HG03045 (cell line): ENCODE data around the gene C1orf115.
"Not testable (repeated sequence)": the region's sequence is repeated elsewhere in the genome, so short reads cannot be mapped to it uniquely, and the experiment has no call there.

Source experiments
- ATAC-seq: cut with Tn5 transposase; IDR thresholded peaks from one replicate; pipeline ENCODE4 v1.9.1; 2021; ENCODE audit warnings: mild to moderate bottlenecking, moderate library complexity; ENCODE audit not compliant: unreplicated experiment

The C1orf115 gene

DNA sequence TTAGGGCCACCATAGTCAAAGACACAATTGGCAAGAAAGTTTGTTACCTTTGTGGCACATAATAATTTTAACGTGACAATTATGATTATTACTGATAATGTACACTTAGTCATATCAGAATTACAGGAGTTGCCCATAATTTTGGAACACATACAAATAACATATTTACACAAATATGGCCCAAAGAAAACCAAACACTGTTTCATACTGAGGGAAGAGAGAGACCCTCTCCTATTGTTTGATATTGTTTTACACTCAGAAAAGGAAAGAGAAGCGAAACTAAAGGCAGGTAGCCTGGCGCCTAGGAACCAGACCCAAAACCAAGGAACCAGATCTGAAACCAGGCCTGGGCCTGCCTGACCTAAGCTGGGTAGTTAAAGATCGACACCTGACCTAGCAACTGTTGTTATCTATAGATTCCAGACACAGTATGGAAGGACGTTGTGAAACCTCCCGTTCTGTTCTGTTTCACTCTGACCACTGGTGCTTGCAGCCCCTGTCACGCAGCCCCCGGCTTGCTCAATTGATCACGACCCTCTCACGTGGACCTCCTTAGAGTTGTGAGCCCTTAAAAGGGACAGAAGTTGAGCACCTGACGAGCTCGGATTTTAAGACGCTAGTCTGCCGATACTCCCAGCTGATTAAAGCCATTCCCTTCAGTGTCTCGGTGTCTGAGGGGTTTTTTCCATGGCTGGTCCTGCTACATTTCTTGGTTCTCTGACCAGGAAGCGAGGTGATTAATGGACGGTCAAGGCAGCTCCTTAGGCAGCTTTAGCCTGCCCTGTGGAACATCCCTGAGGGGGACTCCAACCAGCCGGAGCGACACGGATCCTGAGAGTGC lies 27.9 kb downstream of the C1orf115 start:
- no peak for ATAC-seq

DNA sequence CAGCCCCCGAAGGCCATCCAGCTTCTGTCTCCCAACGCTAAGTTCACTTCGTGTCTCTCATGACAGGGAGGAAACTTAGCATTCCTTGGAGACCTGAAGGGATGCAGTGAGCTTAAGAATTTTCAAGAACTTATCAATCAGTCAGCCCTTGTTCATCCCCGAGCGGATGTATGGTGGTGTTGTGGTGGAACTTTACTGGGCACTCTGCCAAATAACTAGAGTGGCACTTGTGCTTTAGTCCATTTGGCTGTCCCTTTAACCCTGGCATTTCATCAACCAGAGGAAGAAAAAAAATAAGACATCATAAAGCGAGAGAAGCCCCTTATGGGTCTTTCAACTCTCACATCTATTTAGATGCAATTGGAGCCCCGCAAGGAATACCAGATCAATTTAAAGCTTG lies 31.1 kb downstream of the C1orf115 start:
- ATAC-seq, result not testable (repeated sequence)

- no peak for ATAC-seq
These were observed 36.5 kb downstream of the C1orf115 start for GRCh38 chr1:220726634-220727033.

DNA sequence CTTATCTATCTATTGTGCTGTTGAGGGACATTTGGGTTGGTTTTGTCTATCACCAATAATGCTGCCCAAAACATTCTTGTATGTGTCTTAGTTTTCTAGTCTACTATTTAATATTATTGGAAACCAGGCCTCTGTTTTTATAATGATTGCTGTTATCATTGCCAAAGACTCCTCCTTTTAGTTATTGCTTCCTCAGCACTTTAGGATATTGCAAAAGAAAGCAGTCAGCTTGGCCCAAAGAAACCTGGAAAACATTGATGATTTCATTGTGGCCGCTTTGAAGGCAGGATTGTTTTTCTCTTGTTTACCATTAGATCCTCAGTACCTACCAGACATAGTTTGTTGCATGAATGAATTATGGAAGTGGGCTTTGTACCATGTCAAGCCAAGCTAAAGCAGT lies 37.4 kb downstream of the C1orf115 start:
- ATAC-seq, result no peak

GRCh38 chr1:220730486-220730885 lies 40.3 kb downstream of the C1orf115 start:
- no peak for ATAC-seq

- no peak for ATAC-seq
These were observed 42.0 kb downstream of the C1orf115 start for GRCh38 chr1:220732137-220732536.

DNA sequence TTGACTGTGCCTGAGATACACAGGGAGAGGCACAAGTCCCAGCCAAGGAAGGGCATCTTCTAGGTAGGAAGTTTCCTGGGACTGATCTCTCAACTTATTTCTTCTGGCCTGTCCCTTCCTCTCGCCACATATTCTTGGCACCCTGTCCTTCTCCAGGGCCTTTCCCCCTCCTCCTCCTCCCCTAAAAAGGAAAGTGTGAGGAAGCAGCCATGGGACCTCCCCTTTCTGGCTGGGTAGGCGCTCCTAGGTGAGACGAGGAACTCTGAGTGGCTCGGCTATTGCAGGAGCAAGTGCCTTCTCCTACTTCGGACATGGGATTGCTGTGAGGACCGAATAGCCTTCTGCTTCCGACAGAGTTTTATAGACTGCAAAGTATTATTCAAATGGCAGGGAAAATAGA lies 42.5 kb downstream of the C1orf115 start:
- no peak for ATAC-seq

DNA sequence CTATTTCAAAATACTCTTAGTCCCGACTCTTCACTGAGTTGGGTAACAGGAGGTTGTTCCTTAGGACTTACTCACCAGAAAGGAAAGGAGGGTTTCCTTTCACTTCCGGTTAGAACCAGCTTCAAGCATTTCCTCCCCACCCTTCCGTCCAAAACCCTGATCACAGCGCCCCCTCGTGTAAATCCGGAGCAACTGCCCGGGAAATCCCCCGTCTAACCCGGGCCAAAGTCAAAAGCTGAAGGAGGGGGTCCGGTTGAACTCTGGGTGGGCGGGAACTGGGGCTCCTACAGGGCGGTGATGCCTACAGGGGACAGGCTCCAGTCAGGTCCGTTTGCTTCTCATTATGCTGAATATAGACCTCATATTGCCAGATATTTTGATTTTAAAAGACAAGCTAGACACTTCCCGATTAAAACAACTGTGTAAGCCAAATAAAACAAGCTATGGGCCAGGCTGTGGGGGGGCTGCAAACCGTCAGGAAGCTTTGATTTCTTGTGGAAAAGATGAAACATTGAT lies 43.0 kb downstream of the C1orf115 start:
- peak; percentile 85 for ATAC-seq

GRCh38 chr1:220734571-220735326 lies 44.6 kb downstream of the C1orf115 start:
- ATAC-seq, result no peak

DNA sequence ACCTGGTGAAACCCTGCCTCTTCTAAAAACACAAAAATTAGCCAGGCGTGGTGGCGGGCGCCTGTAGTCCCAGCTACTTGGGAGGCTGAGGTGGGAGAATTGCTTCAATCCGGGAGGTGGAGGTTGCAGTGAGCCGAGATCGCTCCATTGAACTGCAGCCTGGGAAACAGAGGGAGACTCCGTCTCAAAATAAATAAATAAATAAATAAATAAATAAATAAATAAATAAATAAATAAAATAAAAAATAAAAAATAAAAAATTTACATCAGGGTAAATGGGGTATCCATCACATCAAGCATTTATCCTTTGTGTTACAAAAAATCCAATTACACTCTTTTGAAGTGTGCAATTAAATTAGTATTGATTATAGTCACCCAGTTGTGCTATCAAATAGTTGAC lies 46.1 kb downstream of the C1orf115 start:
- not testable (repeated sequence) for ATAC-seq

- no peak for ATAC-seq
These were observed 51.2 kb downstream of the C1orf115 start for GRCh38 chr1:220741349-220741748.

- no peak for ATAC-seq
These were observed 51.7 kb downstream of the C1orf115 start for GRCh38 chr1:220741825-220742224.

- no peak for ATAC-seq
These were observed 52.4 kb downstream of the C1orf115 start for GRCh38 chr1:220742520-220742919.

DNA sequence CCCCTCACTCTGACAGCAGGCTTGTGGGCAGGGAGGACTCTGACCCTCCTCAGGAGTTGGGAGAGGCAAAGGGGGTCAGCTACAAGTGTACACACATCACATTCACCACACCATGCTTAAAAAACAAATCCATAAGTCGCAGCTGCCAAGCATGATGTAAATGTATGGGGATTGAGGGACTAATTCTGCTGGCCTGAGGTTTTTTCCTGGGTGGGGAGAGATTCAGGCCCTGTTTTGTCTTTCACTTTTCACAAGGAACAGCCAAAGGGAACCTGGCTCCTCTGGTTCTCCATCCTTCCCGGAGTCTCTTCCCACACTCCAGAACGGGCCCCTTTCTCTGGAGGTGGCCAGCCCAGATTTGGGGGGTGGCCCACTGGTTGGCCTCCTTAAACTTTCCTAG lies 56.7 kb downstream of the C1orf115 start:
- ATAC-seq, result no peak

GRCh38 chr1:220747437-220748088 lies 57.4 kb downstream of the C1orf115 start:
- peak; percentile 15 for ATAC-seq

GRCh38 chr1:220748089-220748934 lies 58.1 kb downstream of the C1orf115 start, which contains the start of gene MTARC2:
TSS of gene MTARC2 (plus strand) at chr1:220748322. CDS start at chr1:220748532, 210 bp downstream.
- ATAC-seq, result peak; percentile 94
